Parathyroid adenoma (tissue), 2 donors: ENCODE data around the gene NTN1.

Source experiments
- H2AFZ ChIP-seq: fragments of 300-600 bp; sonication (generic); one replicate; pipeline ENCODE4 v1.7.0; 2017; ENCODE audit warnings: antibody characterized with exemption, mild to moderate bottlenecking
- H3K27ac ChIP-seq: fragments of 300-600 bp; sonication (generic); one replicate; pipeline ENCODE4 v1.7.0; 2017
- H3K27me3 ChIP-seq: fragments of 300-600 bp; sonication (generic); one replicate; pipeline ENCODE4 v1.7.0; 2017; ENCODE audit warnings: low read length; ENCODE audit not compliant: control insufficient read depth, insufficient read depth
- H3K36me3 ChIP-seq: fragments of 300-600 bp; sonication (generic); one replicate; pipeline ENCODE4 v1.7.0; 2017; ENCODE audit warnings: low read length; ENCODE audit not compliant: control insufficient read depth, insufficient read depth
- H3K4me1 ChIP-seq: fragments of 300-600 bp; sonication (generic); one replicate; pipeline ENCODE4 v1.7.0; 2017; ENCODE audit warnings: control low read depth
- H3K4me2 ChIP-seq: fragments of 300-600 bp; sonication (generic); one replicate; pipeline ENCODE4 v1.7.0; 2017; ENCODE audit warnings: low read length
- H3K4me3 ChIP-seq: fragments of 300-600 bp; sonication (generic); one replicate; pipeline ENCODE4 v1.7.0; 2017; ENCODE audit warnings: low read depth, low read length
- H3K79me2 ChIP-seq: fragments of 300-600 bp; sonication (generic); one replicate; pipeline ENCODE4 v1.7.0; 2017; ENCODE audit warnings: control low read depth
- H3K9ac ChIP-seq: fragments of 300-600 bp; sonication (generic); one replicate; pipeline ENCODE4 v1.7.0; 2017; ENCODE audit warnings: mild to moderate bottlenecking
- H3K9me3 ChIP-seq: fragments of 300-600 bp; sonication (generic); one replicate; pipeline ENCODE4 v1.7.0; 2017; ENCODE audit warnings: low read length; ENCODE audit not compliant: control insufficient read depth
- CTCF ChIP-seq: fragments of 300-600 bp; sonication (generic); IDR thresholded peaks from one replicate; pipeline ENCODE4 v1.7.0; 2017; ENCODE audit warnings: antibody characterized with exemption, mild to moderate bottlenecking
- donor health status: primary hyperparathyroidism.

NTN1 gene

GRCh38 chr17:9239246-9239792 lies 218.0 kb downstream of the NTN1 start:
- no peak for TF ChIP-seq CTCF
- H3K27me3 ChIP-seq, result no peaks in the 10 kb centered on the region
- H3K4me3 ChIP-seq, result no peak overlapping the region
- H3K79me2 ChIP-seq, result no peaks in the 10 kb centered on the region
- H2AFZ ChIP-seq, result peak overlapping the region; percentile 80
- H3K4me1 ChIP-seq, result peaks cover 7% of the 10 kb centered on the region
- no peak overlapping the region for H3K9ac ChIP-seq
- no peaks in the 10 kb centered on the region for H3K9me3 ChIP-seq
- H3K27ac ChIP-seq, result no peak overlapping the region
- no peaks in the 10 kb centered on the region for H3K36me3 ChIP-seq
- peak overlapping the region; percentile 85 for H3K4me2 ChIP-seq

GRCh38 chr17:9239793-9240658 lies 218.7 kb downstream of the NTN1 start:
- no peak for TF ChIP-seq CTCF
- H3K9ac ChIP-seq, result no peak overlapping the region
- H2AFZ ChIP-seq, result peak overlapping the region; percentile 95
- peaks cover 7% of the 10 kb centered on the region for H3K4me1 ChIP-seq
- peak overlapping the region; percentile 33 for H3K4me3 ChIP-seq
- no peaks in the 10 kb centered on the region for H3K9me3 ChIP-seq
- no peaks in the 10 kb centered on the region for H3K36me3 ChIP-seq
- no peaks in the 10 kb centered on the region for H3K27me3 ChIP-seq
- H3K27ac ChIP-seq, result peak overlapping the region; percentile 75
- no peaks in the 10 kb centered on the region for H3K79me2 ChIP-seq
- H3K4me2 ChIP-seq, result peak overlapping the region; percentile 85

GRCh38 chr17:9240659-9241370 lies 219.5 kb downstream of the NTN1 start:
- H3K27ac ChIP-seq, result peak overlapping the region; percentile 75
- no peak overlapping the region for H3K9ac ChIP-seq
- no peak for TF ChIP-seq CTCF
- H3K27me3 ChIP-seq, result no peaks in the 10 kb centered on the region
- no peaks in the 10 kb centered on the region for H3K36me3 ChIP-seq
- H3K79me2 ChIP-seq, result no peaks in the 10 kb centered on the region
- H3K4me2 ChIP-seq, result peak overlapping the region; percentile 52
- peak overlapping the region; percentile 33 for H3K4me3 ChIP-seq
- peak overlapping the region; percentile 95 for H2AFZ ChIP-seq
- peaks cover 7% of the 10 kb centered on the region for H3K4me1 ChIP-seq
- no peaks in the 10 kb centered on the region for H3K9me3 ChIP-seq

- no peak overlapping the region for H3K9ac ChIP-seq
- no peak overlapping the region for H3K4me3 ChIP-seq
- no peak overlapping the region for H3K4me2 ChIP-seq
- no peaks in the 10 kb centered on the region for H3K9me3 ChIP-seq
- H3K79me2 ChIP-seq, result no peaks in the 10 kb centered on the region
- no peaks in the 10 kb centered on the region for H3K27me3 ChIP-seq
- no peak for TF ChIP-seq CTCF
- peak overlapping the region; percentile 75 for H3K27ac ChIP-seq
- no peak overlapping the region for H2AFZ ChIP-seq
- peaks cover 7% of the 10 kb centered on the region for H3K4me1 ChIP-seq
- no peaks in the 10 kb centered on the region for H3K36me3 ChIP-seq
Measured at GRCh38 chr17:9241371-9241712, 220.0 kb downstream of the NTN1 start.
